Loucy (cell line): ENCODE data around the gene DPP4.
A peak's percentile ranks its signal among the peaks of the same experiment; 100 is the strongest.

Experiments
- H2AFZ ChIP-seq: fragments of 200-600 bp; sonication (generic); 2 replicates; pipeline ENCODE4 v1.6.0; 2016; ENCODE audit warnings: antibody characterized with exemption, mild to moderate bottlenecking, low read length, moderate library complexity
- H3F3A ChIP-seq: fragments of 200-600 bp; 2 replicates; pipeline ENCODE4 v1.6.0; 2016; ENCODE audit warnings: antibody characterized with exemption, low read depth, mild to moderate bottlenecking
- H3K27me3 ChIP-seq: fragments of 200-600 bp; sonication (generic); 2 replicates; pipeline ENCODE4 v1.6.1; 2014; ENCODE audit warnings: low read length, mild to moderate bottlenecking; ENCODE audit not compliant: insufficient read depth, poor library complexity, severe bottlenecking
- H3K36me3 ChIP-seq: fragments of 200-600 bp; sonication (generic); 2 replicates; pipeline ENCODE4 v1.6.1; 2016; ENCODE audit warnings: low read length; ENCODE audit not compliant: insufficient read depth
- H3K4me1 ChIP-seq: fragments of 200-600 bp; sonication (generic); 2 replicates; pipeline ENCODE4 v1.5.1; 2014; ENCODE audit warnings: low read length, mild to moderate bottlenecking; ENCODE audit not compliant: insufficient read depth, poor library complexity, severe bottlenecking
- H3K4me2 ChIP-seq: fragments of 200-600 bp; sonication (generic); 2 replicates; pipeline ENCODE4 v1.6.0; 2014; ENCODE audit warnings: antibody characterized with exemption, low read length, low read depth, mild to moderate bottlenecking; ENCODE audit not compliant: poor library complexity, severe bottlenecking
- H3K4me3 ChIP-seq: fragments of 200-600 bp; sonication (generic); 2 replicates; pipeline ENCODE4 v1.5.1; 2014; ENCODE audit warnings: low read length, mild to moderate bottlenecking, mixed read lengths; ENCODE audit not compliant: poor library complexity, severe bottlenecking
- H3K79me2 ChIP-seq: fragments of 200-600 bp; sonication (generic); 2 replicates; pipeline ENCODE4 v1.6.1; 2014; ENCODE audit warnings: low read length; ENCODE audit not compliant: insufficient read depth
- H3K9ac ChIP-seq: fragments of 200-600 bp; sonication (generic); 2 replicates; pipeline ENCODE4 v1.6.0; 2014; ENCODE audit warnings: mild to moderate bottlenecking, low read depth, low read length, moderate library complexity; ENCODE audit not compliant: poor library complexity, severe bottlenecking
- H3K9me2 ChIP-seq: fragments of 200-600 bp; sonication (generic); replicated peaks from 2 replicates; pipeline ENCODE4 v1.6.1; 2016; ENCODE audit warnings: low read depth, low read length, mixed read lengths
- H3K9me3 ChIP-seq: fragments of 200-600 bp; sonication (generic); 2 replicates; pipeline ENCODE4 v1.6.1; 2014; ENCODE audit warnings: mild to moderate bottlenecking, antibody characterized with exemption, low read length, low read depth; ENCODE audit not compliant: insufficient read depth
- H4K20me1 ChIP-seq: fragments of 200-600 bp; sonication (generic); 2 replicates; pipeline ENCODE4 v1.6.0; 2014; ENCODE audit warnings: antibody characterized with exemption, low read length, mild to moderate bottlenecking; ENCODE audit not compliant: insufficient read depth, poor library complexity, severe bottlenecking
- EZH2phosphoT487 ChIP-seq: fragments of 200-600 bp; IDR thresholded peaks from 2 replicates; pipeline ENCODE4 v1.6.1; 2018; ENCODE audit warnings: antibody characterized with exemption, mild to moderate bottlenecking, moderate library complexity, borderline replicate concordance
- TF ChIP-seq, protein P1 (sequence below): fragments of 200-600 bp; sonication (generic); conservative IDR thresholded peaks from 2 replicates; pipeline ENCODE4 v1.5.1; 2014; ENCODE audit warnings: mild to moderate bottlenecking, antibody characterized with exemption, low read length

DPP4 gene

DNA sequence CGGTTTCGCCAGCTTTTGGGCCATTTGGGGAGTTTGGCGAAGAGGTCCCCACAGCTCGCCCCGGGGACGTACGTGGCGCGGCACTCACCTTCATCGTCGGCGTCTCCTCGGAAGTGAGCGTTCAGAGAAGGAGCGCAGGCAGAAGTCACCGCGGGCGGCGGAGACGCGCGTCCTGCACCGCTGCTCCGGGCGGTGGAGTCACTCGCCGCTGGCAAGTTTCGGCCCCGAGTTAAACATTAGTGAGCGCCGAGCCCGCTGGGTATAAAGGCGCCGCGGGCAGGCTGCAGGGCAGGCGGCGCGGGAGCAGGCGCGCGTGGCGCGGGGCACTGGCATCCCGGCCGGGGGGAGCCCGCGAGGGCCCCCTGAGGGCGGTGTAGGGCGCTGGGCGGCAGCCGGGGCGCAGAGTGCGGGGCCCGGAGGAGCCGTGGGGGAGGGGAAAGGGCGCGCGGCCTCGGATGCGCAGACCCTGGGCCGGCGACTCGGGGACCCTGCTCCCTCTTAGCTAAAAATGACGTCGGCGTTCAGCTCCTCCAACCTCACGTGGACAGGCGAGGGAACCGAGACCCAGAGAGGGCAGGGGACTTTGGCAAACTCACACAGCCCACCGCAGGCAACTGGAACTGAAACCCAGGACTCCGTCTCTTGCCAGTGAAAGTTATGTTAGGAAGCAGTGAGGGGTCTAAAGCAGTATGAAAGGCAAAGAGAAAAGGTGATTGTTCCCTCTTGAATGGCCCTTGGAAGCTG is at the start of gene DPP4:
Gene DPP4 (minus strand): TSS at position 328 of the 744 bp plus-strand sequence. CDS start 234 bp downstream, at position 94.
- Histone ChIP-seq H3K4me3 (peak within 1 kb of the TSS; percentile 76), H3K9me3 (peaks cover 3% of the 10 kb centered on the region; the same call in 1 of the 2 replicates), H2AFZ (peak within 1 kb of the TSS; percentile 98), H3K9me2 (no peaks in the 10 kb centered on the region), H3K79me2 (no peaks in the 10 kb centered on the region), H3K36me3 (no peaks in the 10 kb centered on the region), H3K27me3 (peaks cover 8% of the 10 kb centered on the region), H3K4me2 (peak within 1 kb of the TSS; percentile 97), H3K4me1 (peaks cover 12% of the 10 kb centered on the region), H3F3A (no peaks in the 10 kb centered on the region), H3K9ac (peak within 1 kb of the TSS; percentile 50), H4K20me1 (no peaks in the 10 kb centered on the region)
- TF ChIP-seq, protein P1, sequence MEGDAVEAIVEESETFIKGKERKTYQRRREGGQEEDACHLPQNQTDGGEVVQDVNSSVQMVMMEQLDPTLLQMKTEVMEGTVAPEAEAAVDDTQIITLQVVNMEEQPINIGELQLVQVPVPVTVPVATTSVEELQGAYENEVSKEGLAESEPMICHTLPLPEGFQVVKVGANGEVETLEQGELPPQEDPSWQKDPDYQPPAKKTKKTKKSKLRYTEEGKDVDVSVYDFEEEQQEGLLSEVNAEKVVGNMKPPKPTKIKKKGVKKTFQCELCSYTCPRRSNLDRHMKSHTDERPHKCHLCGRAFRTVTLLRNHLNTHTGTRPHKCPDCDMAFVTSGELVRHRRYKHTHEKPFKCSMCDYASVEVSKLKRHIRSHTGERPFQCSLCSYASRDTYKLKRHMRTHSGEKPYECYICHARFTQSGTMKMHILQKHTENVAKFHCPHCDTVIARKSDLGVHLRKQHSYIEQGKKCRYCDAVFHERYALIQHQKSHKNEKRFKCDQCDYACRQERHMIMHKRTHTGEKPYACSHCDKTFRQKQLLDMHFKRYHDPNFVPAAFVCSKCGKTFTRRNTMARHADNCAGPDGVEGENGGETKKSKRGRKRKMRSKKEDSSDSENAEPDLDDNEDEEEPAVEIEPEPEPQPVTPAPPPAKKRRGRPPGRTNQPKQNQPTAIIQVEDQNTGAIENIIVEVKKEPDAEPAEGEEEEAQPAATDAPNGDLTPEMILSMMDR = no peak
- no peak for TF ChIP-seq EZH2phosphoT487

- no peaks in the 10 kb centered on the region for H3K79me2 ChIP-seq
- H3K9me3 ChIP-seq = no peaks in the 10 kb centered on the region
- H3K4me2 ChIP-seq = no peak overlapping the region
- no peaks in the 10 kb centered on the region for H3K36me3 ChIP-seq
- H3F3A ChIP-seq = no peaks in the 10 kb centered on the region
- TF ChIP-seq, protein P1 = no peak
- TF ChIP-seq EZH2phosphoT487 = no peak
- H3K9me2 ChIP-seq = no peaks in the 10 kb centered on the region
- peaks cover 11% of the 10 kb centered on the region for H3K4me1 ChIP-seq
- H2AFZ ChIP-seq = no peak overlapping the region
- no peak overlapping the region for H3K4me3 ChIP-seq
- no peaks in the 10 kb centered on the region for H4K20me1 ChIP-seq
- H3K9ac ChIP-seq = no peak overlapping the region
- H3K27me3 ChIP-seq = no peaks in the 10 kb centered on the region
Observed at GRCh38 chr2:162118166-162119031, 44.4 kb upstream of the DPP4 start.

GRCh38 chr2:162116352-162116751 is 42.3 kb upstream of the DPP4 start:
- H3K9me3 ChIP-seq = no peaks in the 10 kb centered on the region
- TF ChIP-seq, protein P1 = no peak
- TF ChIP-seq EZH2phosphoT487 = no peak
- no peak overlapping the region for H3K9ac ChIP-seq
- H3K9me2 ChIP-seq = no peaks in the 10 kb centered on the region
- no peak overlapping the region for H3K4me3 ChIP-seq
- H3K79me2 ChIP-seq = no peaks in the 10 kb centered on the region
- H4K20me1 ChIP-seq = no peaks in the 10 kb centered on the region
- peaks cover 11% of the 10 kb centered on the region for H3K4me1 ChIP-seq
- H2AFZ ChIP-seq = no peak overlapping the region
- H3F3A ChIP-seq = no peaks in the 10 kb centered on the region
- H3K36me3 ChIP-seq = no peaks in the 10 kb centered on the region
- H3K27me3 ChIP-seq = no peaks in the 10 kb centered on the region
- H3K4me2 ChIP-seq = no peak overlapping the region
